Measurements from ENCODE around the gene NR3C2. TPM values are rescaled to one million over a fixed set of nuclear protein-coding genes. Genes with fewer than 3 reads are reported as not detected.

NR3C2 gene
- total RNA-seq, 1 experiment from 2014 or later = not detected

DNA sequence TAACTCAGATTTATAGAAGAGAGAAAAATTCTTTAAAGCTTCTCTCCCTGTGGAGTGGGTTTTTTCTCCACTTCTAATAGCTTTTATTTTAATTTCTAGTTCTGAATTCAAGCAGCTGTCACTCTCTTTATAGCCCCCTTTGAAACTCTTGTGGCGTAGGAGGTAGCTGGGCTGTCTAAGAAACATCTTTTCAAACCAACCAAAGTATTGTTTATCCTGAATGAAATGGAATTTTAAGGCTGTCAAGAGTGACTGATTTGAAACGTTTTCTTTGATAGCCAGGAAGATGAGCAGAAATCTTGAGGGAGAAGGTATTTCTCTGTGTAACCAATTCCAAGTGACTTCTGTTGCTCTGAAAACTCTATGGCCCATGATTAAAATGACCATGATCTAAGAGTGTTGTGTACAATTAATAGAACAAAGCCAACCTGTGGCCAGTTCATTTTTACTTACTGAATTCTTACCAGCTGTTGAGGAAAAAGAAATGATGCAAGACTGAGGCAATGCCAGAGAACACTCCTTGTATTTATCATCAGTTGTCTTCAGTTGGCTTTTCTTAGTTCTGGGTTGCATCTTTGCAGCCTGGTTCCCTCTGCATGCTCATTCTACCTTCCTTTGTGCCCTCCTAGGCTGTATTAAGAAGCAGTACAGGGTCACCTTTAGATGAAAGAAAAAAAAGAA lies 411.9 kb downstream of the NR3C2 start:
- no peaks in the 10 kb centered on the region for H3K9me3 ChIP-seq
- no peak for DNase-seq
- no peaks in the 10 kb centered on the region for H3K36me3 ChIP-seq
- H3K4me3 ChIP-seq = no peak overlapping the region
- no peaks in the 10 kb centered on the region for H3K27me3 ChIP-seq

DNA sequence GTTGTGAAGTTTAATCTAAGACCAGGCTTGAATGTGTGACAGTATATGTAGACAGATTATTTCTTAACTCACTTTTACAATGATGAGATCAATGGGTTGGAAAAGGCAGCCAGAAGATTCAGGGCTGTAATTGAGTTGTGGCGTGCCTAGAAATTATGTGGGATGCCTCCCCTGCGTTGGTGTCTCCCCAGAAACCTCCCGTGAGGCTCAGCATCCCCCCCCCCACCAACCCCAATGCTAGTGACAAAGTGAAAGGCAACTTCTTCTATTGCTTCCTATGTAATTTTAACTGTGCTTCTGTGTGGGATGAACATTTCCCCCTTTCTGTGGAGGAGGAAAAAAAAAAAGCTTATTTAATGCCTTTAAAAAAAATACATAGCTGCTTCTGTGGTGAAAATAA lies 412.4 kb downstream of the NR3C2 start:
- Histone ChIP-seq H3K9me3 (no peaks in the 10 kb centered on the region), H3K4me3 (no peak overlapping the region), H3K27me3 (no peaks in the 10 kb centered on the region)

More for the DNA sequence above, 412.4 kb downstream of the NR3C2 start:
- no peak for DNase-seq
- no peaks in the 10 kb centered on the region for H3K36me3 ChIP-seq
